SK-N-MC (cell line): ENCODE measurements around the gene ZSCAN16.

Experiments
- EZH2 ChIP-seq: fragments of 200-600 bp; sonication (generic); IDR thresholded peaks from one replicate; pipeline ENCODE4 v1.6.1; 2017; ENCODE audit warnings: antibody characterized with exemption
- FOXP2 ChIP-seq: optimal IDR thresholded peaks from 2 replicates; pipeline ENCODE3; 2011; ENCODE audit warnings: mild to moderate bottlenecking, moderate library complexity; ENCODE audit not compliant: insufficient read depth; ENCODE audit errors: extremely low read length, control extremely low read depth
- POLR2AphosphoS5 ChIP-seq: IDR thresholded peaks from 2 replicates; pipeline ENCODE4 v1.6.1; 2012; ENCODE audit warnings: mild to moderate bottlenecking, low read depth, low read length, borderline replicate concordance

GRCh38 chr6:28082939-28083338, 41.5 kb upstream of the ZSCAN16 start:
- TF ChIP-seq POLR2AphosphoS5 (no peak), EZH2 (no peak), FOXP2 (no peak)
